Upper lobe of left lung (tissue), 4 donors: Measurements from ENCODE around the gene SLC41A3.
"Not testable (repeated sequence)": the region's sequence is repeated elsewhere in the genome, so short reads cannot be mapped to it uniquely, and the experiment has no call there.

ENCODE experiments used
- EP300 ChIP-seq, 4 donors: sonication (generic); formaldehyde crosslinking; IDR thresholded peaks; one replicate each; pipeline ENCODE4 v1.5.1; 2017; ENCODE audit warnings: antibody characterized with exemption in 4 of 4, control low read depth in 2 of 4
- POLR2A ChIP-seq, 4 donors: fragments of 450-650 bp; IDR thresholded peaks; one replicate each; pipeline ENCODE4 v1.5.1; 2016 to 2017; ENCODE audit warnings: antibody characterized with exemption in 4 of 4, mild to moderate bottlenecking in 2 of 4
- POLR2AphosphoS5 ChIP-seq, 2 donors: sonication (generic); formaldehyde crosslinking; IDR thresholded peaks; one replicate each; pipeline ENCODE4 v1.5.1; 2017; ENCODE audit warnings: antibody characterized with exemption in 2 of 2
- TF ChIP-seq, protein P1 (sequence below), 6 experiments: fragments of 450-650 bp in 4 of 6; fragments of 200-600 bp in 2 of 6; sonication (generic) in 2 of 6; IDR thresholded peaks; one replicate each; pipeline ENCODE4 v1.5.1; 2016 to 2019; ENCODE audit warnings: antibody characterized with exemption in 6 of 6

DNA sequence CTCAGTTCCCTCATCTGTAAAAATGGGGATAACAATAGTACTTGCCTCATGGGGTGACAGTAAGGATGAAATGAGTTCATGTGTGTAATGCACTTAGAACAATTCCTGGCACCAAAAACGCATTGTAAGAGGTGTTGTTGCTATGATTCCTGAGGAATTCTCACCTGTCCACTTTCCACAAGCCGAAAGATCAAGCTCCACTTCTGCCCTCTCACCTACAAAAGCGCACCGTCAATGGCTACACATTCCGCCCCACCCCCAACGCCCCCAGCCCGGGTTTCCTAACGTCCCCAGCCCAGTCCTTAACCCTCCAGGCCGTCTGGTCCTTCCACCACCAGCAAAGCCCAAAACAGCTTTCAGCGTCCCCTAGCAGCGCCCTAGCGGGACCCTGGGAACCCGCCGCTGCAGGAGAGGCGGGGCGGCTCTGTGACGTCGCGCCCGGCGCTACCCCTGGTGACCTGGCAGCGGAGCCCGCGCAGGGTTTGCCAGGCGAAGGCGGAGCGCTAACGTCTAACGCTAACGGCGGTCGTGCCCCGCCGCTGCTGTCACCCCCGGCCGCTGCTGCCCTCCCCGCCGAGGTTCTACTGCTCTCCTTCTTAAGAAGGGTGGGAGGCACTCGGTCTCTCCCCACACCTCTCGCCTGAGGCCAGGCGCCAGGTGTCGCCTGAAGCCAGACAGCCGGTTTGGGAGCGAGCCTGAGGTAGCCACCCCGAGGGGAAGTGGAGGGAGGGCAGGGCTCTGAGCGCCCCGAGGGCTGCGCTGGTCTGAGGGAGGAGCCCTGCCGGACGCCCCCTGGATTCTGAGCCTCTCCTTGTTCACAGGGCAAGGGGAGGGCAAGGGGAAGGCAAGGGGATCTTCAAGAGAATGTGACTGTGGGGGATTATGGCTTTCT is 115.0 kb downstream of the SLC41A3 start, which contains the start of gene ROPN1B:
- TF ChIP-seq, protein P1, sequence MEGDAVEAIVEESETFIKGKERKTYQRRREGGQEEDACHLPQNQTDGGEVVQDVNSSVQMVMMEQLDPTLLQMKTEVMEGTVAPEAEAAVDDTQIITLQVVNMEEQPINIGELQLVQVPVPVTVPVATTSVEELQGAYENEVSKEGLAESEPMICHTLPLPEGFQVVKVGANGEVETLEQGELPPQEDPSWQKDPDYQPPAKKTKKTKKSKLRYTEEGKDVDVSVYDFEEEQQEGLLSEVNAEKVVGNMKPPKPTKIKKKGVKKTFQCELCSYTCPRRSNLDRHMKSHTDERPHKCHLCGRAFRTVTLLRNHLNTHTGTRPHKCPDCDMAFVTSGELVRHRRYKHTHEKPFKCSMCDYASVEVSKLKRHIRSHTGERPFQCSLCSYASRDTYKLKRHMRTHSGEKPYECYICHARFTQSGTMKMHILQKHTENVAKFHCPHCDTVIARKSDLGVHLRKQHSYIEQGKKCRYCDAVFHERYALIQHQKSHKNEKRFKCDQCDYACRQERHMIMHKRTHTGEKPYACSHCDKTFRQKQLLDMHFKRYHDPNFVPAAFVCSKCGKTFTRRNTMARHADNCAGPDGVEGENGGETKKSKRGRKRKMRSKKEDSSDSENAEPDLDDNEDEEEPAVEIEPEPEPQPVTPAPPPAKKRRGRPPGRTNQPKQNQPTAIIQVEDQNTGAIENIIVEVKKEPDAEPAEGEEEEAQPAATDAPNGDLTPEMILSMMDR (IDR thresholded peaks at IDR 0.05), result not testable (repeated sequence)
- not testable (repeated sequence) for TF ChIP-seq EP300, POLR2A, POLR2AphosphoS5 (IDR thresholded peaks at IDR 0.05)
